Astrocyte (in vitro differentiated cells and primary cell): ENCODE results near the gene UBE2G2. TPM values are rescaled to one million over a fixed set of nuclear protein-coding genes. Genes with fewer than 3 reads are reported as not detected.

Experiments
- DNase-seq: peaks from one replicate; pipeline ENCODE4 v3.0.0-alpha.2; 2010; ENCODE audit warnings: low read depth
- FAIRE-seq: peaks from 2 replicates; lab custom pipeline; 2011; peaks lifted over from hg19 to GRCh38; lab: Jason Lieb, UNC
- H2AFZ ChIP-seq: 2 replicates; pipeline ENCODE4 v1.6.0; 2012; ENCODE audit warnings: low read depth, low read length, inconsistent platforms
- H3K27ac ChIP-seq: 2 replicates; pipeline ENCODE4 v1.5.1; 2011; ENCODE audit warnings: low read depth, low read length, inconsistent platforms
- H3K27me3 ChIP-seq: 2 replicates; pipeline ENCODE4 v1.6.0; 2011; ENCODE audit warnings: low read length, inconsistent platforms; ENCODE audit not compliant: insufficient read depth
- H3K36me3 ChIP-seq: 2 replicates; pipeline ENCODE4 v1.5.1; 2011; ENCODE audit warnings: low read length, inconsistent platforms; ENCODE audit not compliant: insufficient read depth
- H3K4me1 ChIP-seq: 2 replicates; pipeline ENCODE4 v1.5.1; 2011; ENCODE audit warnings: low read length, inconsistent platforms; ENCODE audit not compliant: insufficient read depth
- H3K4me2 ChIP-seq: 2 replicates; pipeline ENCODE4 v1.6.0; 2012; ENCODE audit warnings: low read length, inconsistent platforms
- H3K4me3 ChIP-seq: 2 replicates; pipeline ENCODE4 v1.5.1; 2011; ENCODE audit warnings: low read depth, mild to moderate bottlenecking, low read length, inconsistent platforms; ENCODE audit not compliant: insufficient read depth
- H3K79me2 ChIP-seq: 2 replicates; pipeline ENCODE4 v1.6.0; 2012; ENCODE audit warnings: mild to moderate bottlenecking, low read length, inconsistent platforms; ENCODE audit not compliant: insufficient read depth
- H3K9ac ChIP-seq: 2 replicates; pipeline ENCODE4 v1.6.0; 2012; ENCODE audit warnings: mild to moderate bottlenecking, low read length, inconsistent platforms
- H3K9me3 ChIP-seq: 2 replicates; pipeline ENCODE4 v1.5.1; 2012; ENCODE audit warnings: low read depth, mild to moderate bottlenecking, low read length, inconsistent platforms; ENCODE audit not compliant: insufficient read depth
- H4K20me1 ChIP-seq: 2 replicates; pipeline ENCODE4 v1.6.0; 2012; ENCODE audit warnings: low read length, inconsistent platforms; ENCODE audit not compliant: insufficient read depth
- H3K27ac Mint-ChIP-seq: one replicate; pipeline ENCODE4 v1.8.0; 2021; ENCODE audit warnings: mild to moderate bottlenecking, mixed read lengths; ENCODE audit not compliant: unreplicated experiment
- H3K27me3 Mint-ChIP-seq: one replicate; pipeline ENCODE4 v1.8.0; 2021; ENCODE audit warnings: low read depth, mixed read lengths; ENCODE audit not compliant: unreplicated experiment
- H3K36me3 Mint-ChIP-seq: one replicate; pipeline ENCODE4 v1.8.0; 2021; ENCODE audit warnings: low read depth, mixed read lengths; ENCODE audit not compliant: unreplicated experiment
- H3K4me1 Mint-ChIP-seq: one replicate; pipeline ENCODE4 v1.8.0; 2021; ENCODE audit warnings: low read depth, mixed read lengths; ENCODE audit not compliant: unreplicated experiment
- H3K4me3 Mint-ChIP-seq: one replicate; pipeline ENCODE4 v1.8.0; 2021; ENCODE audit warnings: mild to moderate bottlenecking, moderate library complexity, mixed read lengths; ENCODE audit not compliant: unreplicated experiment
- H3K9me3 Mint-ChIP-seq: one replicate; pipeline ENCODE4 v1.8.0; 2021; ENCODE audit warnings: mild to moderate bottlenecking, mixed read lengths; ENCODE audit not compliant: unreplicated experiment
- EZH2 ChIP-seq: IDR thresholded peaks from 2 replicates; pipeline ENCODE4 v1.6.1; 2012; ENCODE audit warnings: mild to moderate bottlenecking, low read length, inconsistent platforms; ENCODE audit not compliant: insufficient read depth
- total RNA-seq: library from RNA; stranded (reverse); gene quantifications from 2 replicates; pipeline ENCODE4 v1.2.1, GENCODE V29; 2021
- TF ChIP-seq, protein P1 (sequence below): IDR thresholded peaks from 2 replicates; pipeline ENCODE4 v1.5.1; 2011; ENCODE audit warnings: low read depth, mild to moderate bottlenecking, inconsistent platforms, low read length, moderate library complexity; ENCODE audit not compliant: insufficient read depth

Gene UBE2G2
- total RNA-seq, 1 donor from 2014 or later: 74.5 TPM

GRCh38 chr21:44752671-44753235, 48.9 kb downstream of the UBE2G2 start:
- Mint-ChIP-seq H3K36me3 (no peaks in the 10 kb centered on the region), H3K27me3 (peaks cover 43% of the 10 kb centered on the region), H3K4me3 (no peak overlapping the region), H3K9me3 (peaks cover 14% of the 10 kb centered on the region), H3K27ac (no peak overlapping the region), H3K4me1 (no peaks in the 10 kb centered on the region)
- H3K4me1 ChIP-seq: no peaks in the 10 kb centered on the region
- no peak for DNase-seq
- H4K20me1 ChIP-seq: no peaks in the 10 kb centered on the region
- H3K9me3 ChIP-seq: no peaks in the 10 kb centered on the region
- no peak overlapping the region for H3K9ac ChIP-seq
- TF ChIP-seq EZH2: no peak
- TF ChIP-seq, protein P1, sequence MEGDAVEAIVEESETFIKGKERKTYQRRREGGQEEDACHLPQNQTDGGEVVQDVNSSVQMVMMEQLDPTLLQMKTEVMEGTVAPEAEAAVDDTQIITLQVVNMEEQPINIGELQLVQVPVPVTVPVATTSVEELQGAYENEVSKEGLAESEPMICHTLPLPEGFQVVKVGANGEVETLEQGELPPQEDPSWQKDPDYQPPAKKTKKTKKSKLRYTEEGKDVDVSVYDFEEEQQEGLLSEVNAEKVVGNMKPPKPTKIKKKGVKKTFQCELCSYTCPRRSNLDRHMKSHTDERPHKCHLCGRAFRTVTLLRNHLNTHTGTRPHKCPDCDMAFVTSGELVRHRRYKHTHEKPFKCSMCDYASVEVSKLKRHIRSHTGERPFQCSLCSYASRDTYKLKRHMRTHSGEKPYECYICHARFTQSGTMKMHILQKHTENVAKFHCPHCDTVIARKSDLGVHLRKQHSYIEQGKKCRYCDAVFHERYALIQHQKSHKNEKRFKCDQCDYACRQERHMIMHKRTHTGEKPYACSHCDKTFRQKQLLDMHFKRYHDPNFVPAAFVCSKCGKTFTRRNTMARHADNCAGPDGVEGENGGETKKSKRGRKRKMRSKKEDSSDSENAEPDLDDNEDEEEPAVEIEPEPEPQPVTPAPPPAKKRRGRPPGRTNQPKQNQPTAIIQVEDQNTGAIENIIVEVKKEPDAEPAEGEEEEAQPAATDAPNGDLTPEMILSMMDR: peak; percentile 6
- no peak overlapping the region for H3K27ac ChIP-seq
- no peak overlapping the region for H2AFZ ChIP-seq
- H3K4me3 ChIP-seq: no peak overlapping the region
- H3K27me3 ChIP-seq: no peaks in the 10 kb centered on the region
- H3K4me2 ChIP-seq: no peak overlapping the region
- H3K79me2 ChIP-seq: no peaks in the 10 kb centered on the region
- no peaks in the 10 kb centered on the region for H3K36me3 ChIP-seq
- FAIRE-seq: no peak

DNA sequence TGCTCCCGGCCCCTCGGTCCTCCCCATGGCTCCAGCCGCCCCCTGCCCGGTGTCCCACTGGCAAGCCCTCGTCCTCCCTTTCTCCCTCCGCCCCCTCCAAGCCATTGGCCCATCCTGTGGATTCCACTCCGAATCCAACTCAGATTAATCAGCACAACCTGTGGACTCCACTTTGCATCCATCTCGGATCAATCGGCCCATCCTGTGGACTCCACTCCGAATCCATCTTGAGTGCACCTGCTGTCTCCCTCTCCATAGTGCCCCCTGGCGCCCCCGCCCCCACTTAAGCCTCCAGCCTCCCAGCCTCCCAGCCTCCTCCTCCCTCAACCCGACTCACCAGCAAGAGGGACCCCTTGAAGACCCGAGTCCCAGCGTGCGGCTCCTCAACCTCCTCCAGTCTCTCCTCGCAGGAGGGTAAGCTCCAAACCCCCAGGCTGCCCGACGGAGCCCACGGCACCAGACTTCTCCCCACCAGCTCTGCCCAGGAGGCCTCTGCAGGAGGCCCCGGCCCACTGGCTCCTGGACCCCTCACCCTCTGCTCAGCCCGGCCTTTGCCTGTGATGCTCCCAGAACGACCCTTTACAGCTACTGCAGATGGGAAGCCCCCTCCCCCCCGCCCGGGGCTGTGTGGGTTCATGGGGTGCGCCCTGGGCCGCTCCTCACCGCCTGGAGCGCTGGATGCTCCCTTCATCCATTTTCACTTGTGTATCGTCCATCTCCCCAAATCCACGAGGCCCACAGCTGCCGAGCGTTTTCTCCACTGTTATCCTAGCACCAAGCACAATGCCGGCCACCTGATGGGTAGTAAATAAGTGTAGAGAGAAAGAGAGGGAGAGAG, 49.6 kb downstream of the UBE2G2 start:
- H3K4me1 ChIP-seq: no peaks in the 10 kb centered on the region
- no peak for DNase-seq
- no peak overlapping the region for H3K4me2 ChIP-seq
- H3K27me3 ChIP-seq: no peaks in the 10 kb centered on the region
- no peaks in the 10 kb centered on the region for H3K79me2 ChIP-seq
- no peaks in the 10 kb centered on the region for H3K4me1 Mint-ChIP-seq
- H3K27ac ChIP-seq: no peak overlapping the region
- no peak for TF ChIP-seq EZH2
- TF ChIP-seq, protein P1: no peak
- H3K27me3 Mint-ChIP-seq: peaks cover 40% of the 10 kb centered on the region
- no peaks in the 10 kb centered on the region for H4K20me1 ChIP-seq
- H3K9ac ChIP-seq: no peak overlapping the region
- H3K36me3 ChIP-seq: no peaks in the 10 kb centered on the region
- FAIRE-seq: no peak
- H3K27ac Mint-ChIP-seq: no peak overlapping the region
- no peaks in the 10 kb centered on the region for H3K9me3 ChIP-seq
- no peak overlapping the region for H3K4me3 ChIP-seq
- H3K9me3 Mint-ChIP-seq: peaks cover 18% of the 10 kb centered on the region
- H2AFZ ChIP-seq: no peak overlapping the region
- no peak overlapping the region for H3K4me3 Mint-ChIP-seq
- H3K36me3 Mint-ChIP-seq: no peaks in the 10 kb centered on the region
